Activated CD8-positive, alpha-beta memory T cell treated with anti-CD3 and anti-CD28 coated beads, Interleukin-2, amount 50 U/mL, for 24 hours (primary cell): ENCODE results near the gene PIRT.

ENCODE experiments used
- DNase-seq: peaks from one replicate; pipeline ENCODE4 v3.0.0-alpha.2; 2020; ENCODE audit errors: extremely low read depth

Gene PIRT

GRCh38 chr17:10789694-10790271 lies 48.1 kb downstream of the PIRT start:
- DNase-seq, result no peak

GRCh38 chr17:10787306-10788045 lies 50.4 kb downstream of the PIRT start:
- DNase-seq, result no peak

GRCh38 chr17:10785295-10785694 lies 52.6 kb downstream of the PIRT start:
- no peak for DNase-seq

- no peak for DNase-seq
Measured at GRCh38 chr17:10779609-10780008, 58.3 kb downstream of the PIRT start.

GRCh38 chr17:10777890-10778289 lies 60.0 kb downstream of the PIRT start:
- DNase-seq, result no peak

GRCh38 chr17:10777131-10777807 lies 60.6 kb downstream of the PIRT start:
- DNase-seq, result no peak

- DNase-seq, result no peak
Measured at GRCh38 chr17:10776381-10776780, 61.5 kb downstream of the PIRT start.

- no peak for DNase-seq
Measured at GRCh38 chr17:10775740-10776356, 62.0 kb downstream of the PIRT start.

- no peak for DNase-seq
Measured at GRCh38 chr17:10775058-10775457, 62.8 kb downstream of the PIRT start.

GRCh38 chr17:10773391-10773790 lies 64.5 kb downstream of the PIRT start:
- no peak for DNase-seq
